GM12878 (cell line): ENCODE measurements around the gene PF4V1. TPM values are rescaled to one million over a fixed set of nuclear protein-coding genes. Genes with fewer than 3 reads are reported as not detected.

Experiments
- ATAC-seq: fragments of 200-7000 bp; cut with Tn5 transposase; 3 replicates; pipeline ENCODE4 v1.9.1; 2020; ENCODE audit warnings: mild to moderate bottlenecking, moderate library complexity
- BruUV-seq: library from RNA; stranded (reverse); fragments of 400-500 nt; replicated peaks from 2 replicates; lab custom pipeline; 2021; lab: Mats Ljungman, UMichigan
- CTCF ChIA-PET: fragments of 300-600 bp; sonication (Branson Sonifier 250); formaldehyde crosslinking; extraction: SDS; loops from one replicate; lab custom pipeline; 2021; ENCODE audit warnings: inconsistent platforms; lab: Yijun Ruan, JAX
- POLR2A ChIA-PET: fragments of 350-600 bp; formaldehyde crosslinking; extraction: SDS; loops from one replicate; lab custom pipeline; 2021; ENCODE audit warnings: inconsistent platforms; lab: Charles Lee
- RAD21 ChIA-PET: fragments of 300-600 bp; sonication (Branson Sonifier 250); formaldehyde crosslinking; loops from one replicate; lab custom pipeline; 2023; ENCODE audit warnings: antibody characterized with exemption; ENCODE audit not compliant: unreplicated experiment; lab: Charles Lee
- SMC1A ChIA-PET: fragments of 300-600 bp; sonication (Branson Sonifier 250); formaldehyde crosslinking; loops from one replicate; lab custom pipeline; 2023; ENCODE audit not compliant: unreplicated experiment, uncharacterized antibody; lab: Charles Lee
- DNase-seq: peaks from one replicate; pipeline ENCODE4 v3.0.0-alpha.2; 2011; ENCODE audit warnings: low read depth, low spot score
- FAIRE-seq: peaks from 3 replicates; lab custom pipeline; 2011; peaks lifted over from hg19 to GRCh38; lab: Jason Lieb, UNC
- H2AFZ ChIP-seq: 2 replicates; pipeline ENCODE4 v1.6.0; 2011; ENCODE audit warnings: low read depth, low read length, control low read depth; ENCODE audit not compliant: control insufficient read depth
- H3K27ac ChIP-seq: 2 replicates; pipeline ENCODE4 v1.5.1; 2011; ENCODE audit warnings: control low read depth; ENCODE audit not compliant: control insufficient read depth, insufficient read depth
- H3K27me3 ChIP-seq, 2 experiments: replicated peaks in 1 of 2; 2 replicates each; pipeline versions ENCODE4 v1.6.0 to v1.6.1; 2011; ENCODE audit warnings: low read length in 1 of 2; ENCODE audit not compliant: control insufficient read depth in 2 of 2, insufficient read depth in 2 of 2
- H3K36me3 ChIP-seq, 2 experiments: 2 replicates each; pipeline ENCODE4 v1.5.1; 2011; ENCODE audit warnings: low read length in 1 of 2; ENCODE audit not compliant: control insufficient read depth in 2 of 2, insufficient read depth in 2 of 2
- H3K4me1 ChIP-seq: 2 replicates; pipeline ENCODE4 v1.6.1; 2011; ENCODE audit warnings: mild to moderate bottlenecking, low read length, moderate library complexity, mixed read lengths; ENCODE audit not compliant: control insufficient read depth, insufficient read depth
- H3K4me2 ChIP-seq: 2 replicates; pipeline ENCODE4 v1.6.0; 2011; ENCODE audit warnings: control low read depth; ENCODE audit not compliant: control insufficient read depth, insufficient read depth
- H3K4me3 ChIP-seq: fragments of 200-600 bp; sonication (generic); 2 replicates; pipeline ENCODE4 v1.5.1; 2016
- H3K79me2 ChIP-seq: 2 replicates; pipeline ENCODE4 v1.6.0; 2011; ENCODE audit warnings: low read length; ENCODE audit not compliant: control insufficient read depth, insufficient read depth
- H3K9ac ChIP-seq: 2 replicates; pipeline ENCODE4 v1.8.0; 2011; ENCODE audit warnings: low read length, control low read depth, mixed read lengths; ENCODE audit not compliant: control insufficient read depth, insufficient read depth
- H3K9me3 ChIP-seq: replicated peaks from 3 replicates; pipeline ENCODE4 v1.5.1; 2011; ENCODE audit warnings: mild to moderate bottlenecking, low read length; ENCODE audit not compliant: control insufficient read depth, insufficient read depth
- H4K20me1 ChIP-seq: 2 replicates; pipeline ENCODE4 v1.6.0; 2011; ENCODE audit not compliant: control insufficient read depth, insufficient read depth
- CHD4 ChIP-seq: fragments of 200-600 bp; sonication (generic); IDR thresholded peaks from 2 replicates; pipeline ENCODE4 v1.6.1; 2016; ENCODE audit warnings: mild to moderate bottlenecking
- CUX1 ChIP-seq: IDR thresholded peaks from 2 replicates; pipeline ENCODE4 v1.6.1; 2012; ENCODE audit warnings: improper control_type of control experiment, low read depth, low read length; ENCODE audit not compliant: insufficient replicate concordance
- IRF4 ChIP-seq: IDR thresholded peaks from 2 replicates; pipeline ENCODE4 v1.6.1; 2011; ENCODE audit warnings: low read depth, low read length
- MXI1 ChIP-seq: fragments of 150-350 bp; IDR thresholded peaks from 2 replicates; pipeline ENCODE4 v1.6.1; 2011; ENCODE audit warnings: low read depth, mild to moderate bottlenecking, inconsistent platforms, low read length, improper control_type of control experiment
- POLR2A ChIP-seq: IDR thresholded peaks from 2 replicates; pipeline ENCODE4 v1.6.1; 2011; ENCODE audit warnings: low read depth, mild to moderate bottlenecking, low read length
- RAD51 ChIP-seq: fragments of 450-650 bp; IDR thresholded peaks from 2 replicates; pipeline ENCODE4 v1.6.1; 2016; ENCODE audit warnings: moderate library complexity, mild to moderate bottlenecking, inconsistent platforms
- RBBP5 ChIP-seq: fragments of 200-600 bp; sonication (generic); conservative IDR thresholded peaks from 2 replicates; pipeline ENCODE4 v1.6.1; 2016
- TCF3 ChIP-seq: IDR thresholded peaks from 2 replicates; pipeline ENCODE4 v1.6.1; 2012; ENCODE audit warnings: low read depth, mild to moderate bottlenecking, low read length, borderline replicate concordance; ENCODE audit not compliant: insufficient read depth
- ZBTB40 ChIP-seq: fragments of 450-650 bp; IDR thresholded peaks from 2 replicates; pipeline ENCODE4 v1.6.1; 2016; ENCODE audit warnings: mild to moderate bottlenecking, moderate library complexity, borderline replicate concordance
- ZNF687 ChIP-seq: fragments of 450-650 bp; IDR thresholded peaks from 2 replicates; pipeline ENCODE4 v1.6.1; 2017; ENCODE audit warnings: mild to moderate bottlenecking, moderate library complexity
- WGBS: methylation state at CpG from one replicate; pipeline ENCODE4 v1.1.6; 2016; ENCODE audit warnings: low lambda C conversion rate; ENCODE audit not compliant: insufficient replicate concordance, insufficient coverage; ENCODE audit errors: missing lambda C conversion rate; 5-methylcytosine and 5-hydroxymethylcytosine counted together
- in situ Hi-C: fragments of 300-500 bp; cut with MboI; formaldehyde crosslinking; loops from 9 replicates; pipeline ENCODE4 v1.14.3; 2018; ENCODE audit warnings: mixed read lengths
- intact Hi-C: fragments of 100-400 bp; cut with micrococcal nuclease; formaldehyde crosslinking; loops from one replicate; pipeline ENCODE4 v1.14.2; 2022; ENCODE audit not compliant: unreplicated experiment
- polyA plus RNA-seq, 11 experiments: library from polyadenylated mRNA; depleted of rRNA in 4 of 11; unstranded in 6 of 11; stranded (reverse) in 5 of 11; fragments of >200 nt; fragmentation: Nextera tagmentation in 4 of 11; fragmentation: Illumina TruSeq in 1 of 11; extraction: Ambion mirVana in 4 of 11; extraction: Trizol in 1 of 11; gene quantifications; 1 replicate in 1 of 11; 2 replicates in 10 of 11; pipeline versions ENCODE4 v1.2.1 to v1.2.3, GENCODE V29; 2011 to 2016; ENCODE audit warnings: inconsistent platforms in 2 of 11, missing spikeins in 2 of 11, low read depth in 1 of 11
- total RNA-seq, 4 experiments: library from RNA; depleted of rRNA in 3 of 4; stranded (reverse); fragments of >200 nt in 3 of 4; fragmentation: Illumina TruSeq in 1 of 4; extraction: Trizol in 1 of 4; gene quantifications; 2 replicates each; pipeline versions ENCODE4 v1.2.1 to v1.2.3, GENCODE V29; 2013 to 2021

The PF4V1 gene
- total and polyA plus RNA-seq, 10 of the 15 experiments (the other 5 are each of a cell fraction or from before 2014, with no cell fraction given), result not detected

GRCh38 chr4:73851293-73851692 lies 1.8 kb upstream of the PF4V1 start:
- Histone ChIP-seq H3K4me1 (no peaks in the 10 kb centered on the region), H2AFZ (no peak overlapping the region), H3K9ac (no peak overlapping the region), H3K4me3 (no peak overlapping the region), H3K79me2 (no peaks in the 10 kb centered on the region), H4K20me1 (no peaks in the 10 kb centered on the region), H3K27ac (no peak overlapping the region), H3K27me3 (no peaks in the 10 kb centered on the region; a peak in 1 of 4 replicates), H3K9me3 (no peaks in the 10 kb centered on the region), H3K36me3 (no peaks in the 10 kb centered on the region), H3K4me2 (no peak overlapping the region)
- POLR2A ChIA-PET, result no interaction called here
- no TSS peak for BruUV-seq
- in situ Hi-C loops, result no loop called here
- RAD21 ChIA-PET, result no interaction called here
- DNase-seq, result no peak
- no peak for ATAC-seq
- SMC1A ChIA-PET, result interaction anchor here (0.8 to 1.1 kb wide), 3 partner anchors 9 to 116 kb away, joined by 3 to 5 read pairs (median 4); no protein-coding TSS in a partner anchor
- intact Hi-C loops, result no loop called here
- WGBS, result 0% methylated on average over 1 of the region's 1 CpG
- CTCF ChIA-PET, result interaction anchor here (2.1 kb wide), 1 partner anchor 8 kb away, joined by 7 read pairs; no protein-coding TSS in a partner anchor
- FAIRE-seq, result no peak
- TF ChIP-seq RAD51 (no peak), ZNF687 (no peak), IRF4 (no peak), CHD4 (no peak), MXI1 (no peak), RBBP5 (no peak), TCF3 (no peak), POLR2A (no peak), CUX1 (no peak), ZBTB40 (no peak)
